Neuron (in vitro differentiated cells): ENCODE measurements around the gene CCDC200.
"Not testable (repeated sequence)": the region's sequence is repeated elsewhere in the genome, so short reads cannot be mapped to it uniquely, and the experiment has no call there.

ENCODE experiments used
- H2AFZ ChIP-seq: one replicate; pipeline ENCODE4 v1.6.1; 2013; ENCODE audit warnings: low read depth, mild to moderate bottlenecking, inconsistent platforms, low read length, moderate library complexity
- H3K27me3 ChIP-seq: one replicate; pipeline ENCODE4 v1.6.1; 2013; ENCODE audit warnings: low read length; ENCODE audit not compliant: insufficient read depth
- H3K36me3 ChIP-seq: one replicate; pipeline ENCODE4 v1.6.1; 2013; ENCODE audit warnings: low read length; ENCODE audit not compliant: insufficient read depth
- H3K4me1 ChIP-seq: one replicate; pipeline ENCODE4 v1.6.1; 2013; ENCODE audit warnings: low read length; ENCODE audit not compliant: insufficient read depth
- H3K4me3 ChIP-seq: 2 replicates; pipeline ENCODE4 v1.5.1; 2013; ENCODE audit warnings: mild to moderate bottlenecking, low read length, moderate library complexity
- H3K9me3 ChIP-seq: one replicate; pipeline ENCODE4 v1.6.1; 2013; ENCODE audit warnings: low read length

The CCDC200 gene

DNA sequence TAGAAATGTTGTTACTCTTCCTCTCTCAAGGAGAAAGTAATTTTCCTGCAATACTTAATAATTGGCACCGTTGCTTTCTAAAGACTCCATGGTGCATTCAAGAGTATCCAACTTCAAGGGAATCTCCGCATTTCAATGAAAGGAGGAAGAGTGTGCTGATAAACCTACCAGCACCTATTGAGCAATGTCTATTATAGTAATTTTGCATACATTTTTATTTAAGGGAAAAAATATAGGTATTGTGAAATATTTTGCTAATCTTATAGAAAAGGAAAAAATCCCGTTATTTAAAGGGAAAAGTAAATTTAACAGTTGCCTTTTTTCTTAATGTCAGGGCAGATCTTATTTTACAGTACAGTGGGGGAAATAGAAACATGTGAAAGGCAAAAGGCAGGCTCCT is 17.8 kb downstream of the CCDC200 start:
- Histone ChIP-seq H3K36me3 (peaks cover 29% of the 10 kb centered on the region), H3K9me3 (no peaks in the 10 kb centered on the region), H2AFZ (no peak overlapping the region), H3K4me1 (no peaks in the 10 kb centered on the region), H3K27me3 (no peaks in the 10 kb centered on the region), H3K4me3 (no peak overlapping the region)

DNA sequence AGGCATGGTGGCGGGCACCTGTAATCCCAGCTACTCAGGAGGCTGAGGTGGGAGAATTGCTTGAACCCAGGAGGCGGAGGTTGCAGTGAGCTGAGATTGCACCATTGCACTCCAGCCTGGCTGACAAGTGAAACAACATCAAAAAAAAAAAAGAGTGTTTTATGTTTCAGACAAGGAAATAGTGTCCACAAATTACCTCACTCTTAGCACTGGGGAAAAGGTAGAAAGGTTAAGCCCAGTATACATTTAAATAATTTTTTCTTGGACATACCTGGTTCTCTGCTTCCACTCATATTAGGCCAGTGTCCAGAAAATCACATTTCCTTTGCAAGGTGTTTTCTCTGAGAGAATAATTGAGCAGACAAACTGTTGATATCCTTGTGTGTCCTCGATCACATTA is 25.4 kb downstream of the CCDC200 start:
- H2AFZ ChIP-seq, H3K27me3 ChIP-seq, H3K4me1 ChIP-seq, H3K4me3 ChIP-seq, H3K9me3 ChIP-seq: not testable (repeated sequence)
- peaks cover 50% of the 10 kb centered on the region for H3K36me3 ChIP-seq

DNA sequence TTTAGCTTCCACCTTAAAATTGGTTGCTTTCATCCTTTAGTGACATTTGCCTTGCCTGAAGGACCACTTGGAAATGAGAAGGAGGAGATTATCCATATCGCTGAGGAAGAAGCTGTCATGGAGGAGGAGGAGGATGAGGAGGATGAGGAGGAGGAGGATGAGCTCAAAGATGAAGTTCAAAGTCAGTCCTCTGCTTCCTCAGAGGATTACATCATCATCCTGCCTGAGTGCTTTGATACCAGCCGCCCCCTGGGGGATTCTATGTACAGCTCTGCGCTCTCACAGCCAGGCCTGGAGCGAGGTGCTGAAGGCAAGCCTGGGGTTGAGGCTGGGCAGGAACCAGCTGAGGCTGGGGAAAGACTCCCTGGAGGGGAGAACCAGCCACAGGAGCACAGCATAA is 28.3 kb downstream of the CCDC200 start:
- Histone ChIP-seq H3K27me3 (no peaks in the 10 kb centered on the region), H3K36me3 (peaks cover 60% of the 10 kb centered on the region), H2AFZ (no peak overlapping the region)

DNA sequence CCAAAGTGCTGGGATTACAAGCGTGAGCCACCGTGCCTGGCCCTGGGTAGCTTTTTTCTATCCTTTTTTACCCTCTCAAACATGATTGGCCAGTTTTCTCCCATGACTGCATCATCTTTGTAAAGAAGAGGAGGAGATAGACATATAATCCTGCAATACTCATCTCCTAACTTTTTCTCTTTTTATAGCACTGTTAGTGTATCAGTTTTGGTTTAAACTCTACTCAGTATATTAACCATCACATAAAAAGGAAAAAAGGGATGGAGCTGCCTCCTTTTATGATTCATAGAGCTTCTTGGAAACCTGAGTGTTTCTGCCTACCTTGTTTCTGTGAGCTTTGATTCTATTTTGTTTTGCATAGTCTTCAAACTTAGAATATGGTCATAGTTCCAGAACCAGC is 28.8 kb downstream of the CCDC200 start:
- H3K9me3 ChIP-seq: no peaks in the 10 kb centered on the region
- H3K36me3 ChIP-seq: peaks cover 65% of the 10 kb centered on the region
- H3K4me3 ChIP-seq: no peak overlapping the region

More for the DNA sequence above, 28.3 kb downstream of the CCDC200 start:
- no peaks in the 10 kb centered on the region for H3K9me3 ChIP-seq
- H3K4me1 ChIP-seq: no peaks in the 10 kb centered on the region
- H3K4me3 ChIP-seq: no peak overlapping the region

DNA sequence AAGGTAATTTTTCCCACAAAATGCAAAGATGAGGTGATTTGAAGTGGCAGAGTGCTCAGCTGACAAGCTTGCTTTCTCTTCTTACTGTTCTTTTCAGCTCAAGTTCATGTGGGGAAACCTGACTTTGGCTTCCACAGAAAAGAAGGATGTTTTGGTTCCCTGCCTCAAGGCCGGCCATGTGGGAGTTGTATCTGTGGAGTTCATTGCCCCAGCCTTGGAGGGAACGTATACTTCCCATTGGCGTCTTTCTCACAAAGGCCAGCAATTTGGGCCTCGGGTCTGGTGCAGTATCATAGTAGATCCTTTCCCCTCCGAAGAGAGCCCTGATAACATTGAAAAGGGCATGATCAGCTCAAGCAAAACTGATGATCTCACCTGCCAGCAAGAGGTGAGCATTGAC is 35.2 kb downstream of the CCDC200 start:
- Histone ChIP-seq H3K4me1 (no peaks in the 10 kb centered on the region), H3K36me3 (peaks cover 82% of the 10 kb centered on the region)

More for the DNA sequence above, 28.8 kb downstream of the CCDC200 start:
- Histone ChIP-seq H2AFZ (no peak overlapping the region), H3K4me1 (no peaks in the 10 kb centered on the region), H3K27me3 (no peaks in the 10 kb centered on the region)

DNA sequence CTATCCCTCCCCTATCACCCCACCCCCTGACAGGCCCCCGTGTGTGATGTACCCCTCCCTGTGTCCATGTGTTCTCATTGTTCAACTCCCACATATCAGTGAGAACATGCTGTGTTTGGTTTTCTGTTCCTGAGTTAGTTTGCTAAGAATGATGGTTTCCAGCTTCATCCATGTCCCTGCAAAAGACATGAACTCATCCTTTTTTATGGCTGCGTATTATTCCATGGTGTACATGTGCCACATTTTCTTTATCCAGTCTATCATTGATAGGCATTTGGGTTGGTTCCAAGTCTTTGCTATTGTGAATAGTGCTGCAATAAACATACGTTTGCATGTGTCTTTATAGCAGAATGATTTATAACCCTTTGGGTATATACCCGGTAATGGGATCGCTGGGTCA is 41.8 kb downstream of the CCDC200 start:
- peaks cover 44% of the 10 kb centered on the region for H3K36me3 ChIP-seq
- H3K27me3 ChIP-seq, H3K4me3 ChIP-seq, H3K9me3 ChIP-seq, H2AFZ ChIP-seq, H3K4me1 ChIP-seq: not testable (repeated sequence)

More for the DNA sequence above, 35.2 kb downstream of the CCDC200 start:
- Histone ChIP-seq H2AFZ (no peak overlapping the region), H3K4me3 (no peak overlapping the region), H3K27me3 (no peaks in the 10 kb centered on the region), H3K9me3 (no peaks in the 10 kb centered on the region)

DNA sequence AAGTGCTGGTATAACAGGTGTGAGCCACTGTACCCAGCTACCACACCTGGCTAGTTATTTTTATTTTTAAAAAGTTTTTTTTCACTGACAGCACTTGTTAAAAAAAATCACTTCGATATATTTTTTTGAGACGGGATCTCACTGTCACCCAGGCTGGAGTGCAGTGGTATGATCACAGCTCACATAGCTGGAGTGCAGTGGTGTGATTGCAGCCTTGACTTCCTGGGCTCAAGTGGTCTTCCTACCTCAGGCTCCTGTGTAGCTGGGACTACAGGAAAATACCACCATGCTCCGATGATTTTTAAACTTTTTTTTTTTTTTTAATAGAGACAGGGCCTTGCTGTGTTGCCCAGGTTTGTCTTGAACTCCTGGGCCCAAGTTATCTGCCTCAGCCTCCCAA is 44.5 kb downstream of the CCDC200 start:
- no peak overlapping the region for H3K4me3 ChIP-seq
- H3K36me3 ChIP-seq: peaks cover 33% of the 10 kb centered on the region
- no peaks in the 10 kb centered on the region for H3K9me3 ChIP-seq
- no peak overlapping the region for H2AFZ ChIP-seq
- H3K27me3 ChIP-seq: no peaks in the 10 kb centered on the region
- H3K4me1 ChIP-seq: no peaks in the 10 kb centered on the region

DNA sequence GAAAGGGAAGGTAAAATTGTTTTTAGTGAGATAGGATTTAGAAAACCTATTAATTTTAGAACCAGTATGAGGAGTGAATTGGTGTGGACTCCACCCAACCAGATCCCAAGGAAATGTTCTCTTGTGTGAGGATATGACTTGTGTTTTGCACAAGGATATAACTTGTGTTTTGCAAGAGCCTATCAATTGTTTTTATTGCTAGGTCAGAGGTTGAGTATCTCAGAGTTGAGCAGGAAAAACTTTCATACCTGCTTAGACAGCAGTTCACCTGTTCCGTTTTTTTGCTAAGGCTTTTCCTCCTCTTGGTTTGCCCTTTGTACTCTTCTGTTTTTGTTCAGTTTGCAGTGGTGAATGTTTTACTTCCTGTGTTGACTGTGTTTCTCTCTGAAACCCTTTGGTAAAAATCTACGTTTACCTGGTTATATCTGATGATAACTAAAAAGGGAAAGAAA is 52.3 kb downstream of the CCDC200 start:
- Histone ChIP-seq H3K4me1 (peaks cover 11% of the 10 kb centered on the region), H3K4me3 (no peak overlapping the region), H3K36me3 (peaks cover 35% of the 10 kb centered on the region), H3K9me3 (no peaks in the 10 kb centered on the region), H3K27me3 (no peaks in the 10 kb centered on the region), H2AFZ (no peak overlapping the region)

DNA sequence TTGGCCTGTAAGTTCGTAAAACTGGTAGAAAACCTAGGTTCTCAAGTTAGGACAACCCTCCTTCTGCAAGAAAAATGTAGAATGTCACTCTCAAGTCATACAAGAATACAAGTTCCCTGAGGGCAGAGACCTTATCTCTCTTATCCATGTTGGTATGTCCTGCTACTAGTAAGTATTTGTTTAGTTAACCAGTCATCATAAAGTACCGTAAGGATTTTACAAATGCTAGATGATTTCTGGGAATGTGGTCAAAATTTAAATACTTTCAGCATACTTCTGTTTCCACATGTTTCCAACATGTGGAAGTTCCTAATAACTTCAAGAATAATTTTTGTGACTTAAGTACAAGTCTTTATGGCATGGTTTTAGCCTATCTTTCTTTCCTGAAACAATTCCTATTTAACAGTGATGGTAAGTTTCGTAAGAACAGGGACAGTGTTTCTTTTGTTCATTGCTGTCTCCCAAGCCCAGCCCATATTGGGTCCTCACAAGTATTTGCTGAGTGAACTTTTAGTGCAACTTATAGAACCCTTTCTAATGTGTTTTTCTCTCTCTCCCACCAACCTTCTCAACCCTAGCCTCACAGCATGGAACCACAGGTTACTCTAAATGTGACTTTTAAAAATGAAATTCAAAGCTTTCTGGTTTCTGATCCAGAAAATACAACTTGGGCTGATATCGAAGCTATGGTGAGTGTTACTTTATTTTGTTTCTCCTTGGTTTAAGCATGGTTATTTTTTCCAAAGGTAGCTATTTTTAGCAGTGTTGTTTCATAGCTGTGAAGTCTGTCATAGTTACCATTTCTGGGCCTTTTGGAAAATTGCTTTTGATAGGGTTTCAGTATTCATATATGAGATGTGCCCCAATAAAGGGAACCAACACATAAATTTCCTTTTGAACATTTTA is 53.0 kb downstream of the CCDC200 start:
- Histone ChIP-seq H3K4me3 (no peak overlapping the region), H3K9me3 (no peaks in the 10 kb centered on the region), H3K4me1 (peaks cover 11% of the 10 kb centered on the region), H3K36me3 (peaks cover 33% of the 10 kb centered on the region), H2AFZ (no peak overlapping the region), H3K27me3 (no peaks in the 10 kb centered on the region)

DNA sequence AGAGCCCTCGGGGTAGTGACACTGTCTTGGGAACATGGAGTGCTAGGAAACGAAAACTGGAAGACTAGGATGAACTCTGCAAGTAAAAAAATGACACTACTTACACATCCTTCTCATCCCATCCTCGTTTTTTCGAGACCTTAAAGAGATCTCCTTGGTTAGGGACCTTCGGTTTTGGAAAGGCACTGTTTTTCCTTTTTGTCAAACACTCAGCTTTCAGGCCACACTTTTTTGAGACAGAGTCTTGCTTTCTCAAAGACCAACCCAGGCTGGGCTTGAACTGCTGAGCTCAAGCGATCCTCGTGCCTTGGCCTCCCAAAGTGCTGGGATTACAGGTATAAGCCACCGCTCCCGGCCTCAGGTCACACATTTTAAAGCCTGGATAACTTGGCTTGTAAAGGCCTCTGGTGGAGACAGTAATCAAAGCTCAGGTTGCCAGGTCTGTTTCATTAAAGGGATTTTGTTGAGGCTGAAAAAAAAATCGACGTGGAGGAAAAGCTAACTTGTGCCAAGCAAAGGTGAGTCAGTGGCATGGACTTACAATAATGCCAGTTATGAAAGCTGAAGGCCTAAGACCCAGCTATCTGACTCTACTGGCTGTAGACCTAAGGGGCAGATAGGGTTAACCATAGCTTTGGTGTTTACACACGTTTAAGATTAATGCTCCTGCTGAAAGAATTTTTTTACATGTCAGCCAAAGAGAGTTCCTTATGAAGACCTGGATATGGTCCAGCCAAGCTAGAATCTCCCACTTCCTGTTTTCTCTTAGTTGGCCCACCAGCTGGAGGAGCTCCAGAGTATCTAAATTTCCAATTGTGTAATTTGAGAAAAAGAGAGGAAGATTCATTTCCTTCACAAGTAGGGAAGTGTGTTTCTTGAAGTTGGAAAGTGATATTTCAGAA is 56.6 kb downstream of the CCDC200 start:
- Histone ChIP-seq H3K9me3 (no peaks in the 10 kb centered on the region), H3K4me1 (peaks cover 11% of the 10 kb centered on the region), H2AFZ (peak overlapping the region; percentile 80), H3K27me3 (no peaks in the 10 kb centered on the region), H3K4me3 (peak overlapping the region; percentile 78), H3K36me3 (peaks cover 12% of the 10 kb centered on the region)
